K562 (cell line): ENCODE measurements around the gene RPN1. TPM values are rescaled to one million over a fixed set of nuclear protein-coding genes. Genes with fewer than 3 reads are reported as not detected.

Experiments
- ATAC-seq: fragments of 200-7000 bp; cut with Tn5 transposase; 3 replicates; pipeline ENCODE4 v1.9.1; 2020; ENCODE audit warnings: moderate library complexity
- BruUV-seq: library from RNA; stranded (reverse); fragments of 400-500 nt; replicated peaks from 2 replicates; lab custom pipeline; 2021; lab: Mats Ljungman, UMichigan
- CTCF ChIA-PET: fragments of 300-600 bp; formaldehyde crosslinking; extraction: SDS; loops from one replicate; lab custom pipeline; 2021; ENCODE audit warnings: low intra/inter-chr PET ratio; lab: Yijun Ruan, JAX
- POLR2A ChIA-PET: fragments of 300-600, 350-650 bp; sonication (Branson Sonifier 250); formaldehyde crosslinking; extraction: SDS; loops from one replicate; lab custom pipeline; 2021; ENCODE audit warnings: antibody characterized with exemption, inconsistent platforms; lab: Yijun Ruan, JAX
- DNase-seq, 4 experiments: peaks; one replicate each; pipeline versions ENCODE4 v3.0.0 to v3.0.0-alpha.2; 2011 to 2018; ENCODE audit warnings: low spot score in 3 of 4, mixed read lengths in 3 of 4; ENCODE audit errors: extremely low read depth in 1 of 4
- FAIRE-seq: peaks from 2 replicates; lab custom pipeline; 2011; peaks lifted over from hg19 to GRCh38; lab: Jason Lieb, UNC
- H2AFZ ChIP-seq: 2 replicates; pipeline ENCODE4 v1.6.0; 2011; ENCODE audit warnings: low read depth, low read length, control low read depth, inconsistent platforms
- H3K27ac ChIP-seq: fragments of 200-600 bp; 3 replicates; pipeline ENCODE4 v1.8.0; 2011; ENCODE audit warnings: low read depth, mild to moderate bottlenecking, control low read depth, inconsistent platforms, low read length, moderate library complexity, mixed read lengths; ENCODE audit errors: extremely low read depth
- H3K27me3 ChIP-seq, 2 experiments: fragments of 300-600 bp in 1 of 2; 2 replicates in 1 of 2; 3 replicates in 1 of 2; pipeline versions ENCODE4 v1.6.0 to v1.8.0; 2011; ENCODE audit warnings: inconsistent platforms in 2 of 2, low read length in 2 of 2, mild to moderate bottlenecking in 1 of 2, mixed read lengths in 1 of 2, moderate library complexity in 1 of 2; ENCODE audit not compliant: control insufficient read depth in 2 of 2, insufficient read depth in 2 of 2
- H3K36me3 ChIP-seq: fragments of 300-600 bp; 3 replicates; pipeline ENCODE4 v1.8.0; 2011; ENCODE audit warnings: mild to moderate bottlenecking, low read length, inconsistent platforms; ENCODE audit not compliant: control insufficient read depth, insufficient read depth
- H3K4me1 ChIP-seq, 2 experiments: fragments of 200-600 bp in 1 of 2; replicated peaks in 1 of 2; 2 replicates in 1 of 2; 3 replicates in 1 of 2; pipeline versions ENCODE4 v1.5.1 to v1.8.0; 2011; ENCODE audit warnings: inconsistent platforms in 2 of 2, low read length in 2 of 2, mild to moderate bottlenecking in 1 of 2, mixed read lengths in 1 of 2, moderate library complexity in 1 of 2; ENCODE audit not compliant: control insufficient read depth in 2 of 2, insufficient read depth in 2 of 2
- H3K4me2 ChIP-seq: 2 replicates; pipeline ENCODE4 v1.6.1; 2011; ENCODE audit warnings: low read length, control low read depth, inconsistent platforms, mixed read lengths; ENCODE audit not compliant: insufficient read depth
- H3K4me3 ChIP-seq: fragments of 200-600 bp; sonication (generic), shearing (Covaris generic); 2 replicates; pipeline ENCODE4 v1.5.1; 2016; ENCODE audit warnings: control low read depth, inconsistent platforms
- H3K79me2 ChIP-seq: fragments of 200-600 bp; 3 replicates; pipeline ENCODE4 v1.8.0; 2011; ENCODE audit warnings: low read length, inconsistent platforms; ENCODE audit not compliant: control insufficient read depth, insufficient read depth
- H3K9ac ChIP-seq, 2 experiments: 2 replicates each; pipeline versions ENCODE4 v1.6.0 to v1.6.1; 2011; ENCODE audit warnings: low read depth in 2 of 2, low read length in 2 of 2, control low read depth in 1 of 2, inconsistent platforms in 1 of 2, mild to moderate bottlenecking in 1 of 2, mixed read lengths in 1 of 2; ENCODE audit not compliant: insufficient read depth in 1 of 2
- H3K9me1 ChIP-seq: one replicate; pipeline ENCODE4 v1.6.0; 2011; ENCODE audit warnings: inconsistent platforms, mild to moderate bottlenecking, low read length, moderate library complexity; ENCODE audit not compliant: control insufficient read depth, insufficient read depth
- H3K9me3 ChIP-seq: replicated peaks from 2 replicates; pipeline ENCODE4 v1.5.1; 2011; ENCODE audit warnings: low read depth, low read length, inconsistent platforms; ENCODE audit not compliant: control insufficient read depth, insufficient read depth
- H4K20me1 ChIP-seq: replicated peaks from 2 replicates; pipeline ENCODE4 v1.6.1; 2011; ENCODE audit warnings: low read length, inconsistent platforms, mixed read lengths; ENCODE audit not compliant: control insufficient read depth, insufficient read depth
- AFF4 ChIP-seq: sonication (generic); formaldehyde crosslinking; IDR thresholded peaks from 2 replicates; pipeline ENCODE4 v1.8.0; 2023; ENCODE audit warnings: mild to moderate bottlenecking, missing genetic modification reagents
- ASH1L ChIP-seq: fragments of 450-650 bp; IDR thresholded peaks from 2 replicates; pipeline ENCODE4 v1.6.1; 2018; ENCODE audit warnings: borderline replicate concordance, mild to moderate bottlenecking, low read depth; ENCODE audit not compliant: partially characterized antibody
- CBX8 ChIP-seq: fragments of 200-600 bp; sonication (generic); IDR thresholded peaks from 2 replicates; pipeline ENCODE4 v1.6.1; 2012; ENCODE audit warnings: borderline replicate concordance, mixed run types, low read depth, mild to moderate bottlenecking, moderate library complexity, mixed read lengths, low read length, control low read depth, inconsistent platforms; ENCODE audit not compliant: poor library complexity, severe bottlenecking; ENCODE audit errors: extremely low read depth
- GTF2F1 ChIP-seq: IDR thresholded peaks from 2 replicates; pipeline ENCODE4 v1.6.1; 2011; ENCODE audit warnings: low read depth, low read length, improper control_type of control experiment
- HSF4 ChIP-seq: fragments of 250-450 bp; sonication (Bioruptor Pico); IDR thresholded peaks from 2 replicates; pipeline ENCODE4 v2.1.2; 2022; ENCODE audit warnings: mild to moderate bottlenecking, moderate library complexity, borderline replicate concordance
- WGBS: fragments of 100-300 bp; shearing (Covaris generic); methylation state at CpG from one replicate; pipeline ENCODE4 v1.1.6; 2016; ENCODE audit warnings: low coverage, mixed read lengths; ENCODE audit not compliant: insufficient coverage; ENCODE audit errors: missing lambda C conversion rate; 5-methylcytosine and 5-hydroxymethylcytosine counted together
- in situ Hi-C: fragments of 300-500 bp; cut with MboI; formaldehyde crosslinking; loops from 4 replicates; pipeline ENCODE4 v1.15.0; 2018; ENCODE audit warnings: inconsistent platforms, mixed read lengths
- intact Hi-C: fragments of 100-400 bp; cut with micrococcal nuclease; formaldehyde crosslinking; loops from 2 replicates; pipeline ENCODE4 v1.14.2; 2022
- polyA plus RNA-seq, 8 experiments: library from polyadenylated mRNA; depleted of rRNA in 4 of 8; stranded (reverse) in 5 of 8; unstranded in 3 of 8; fragments of >200 nt; fragmentation: Nextera tagmentation in 2 of 8; fragmentation: Illumina TruSeq in 1 of 8; extraction: Ambion mirVana in 2 of 8; extraction: Trizol in 1 of 8; gene quantifications; 2 replicates each; pipeline versions ENCODE4 v1.2.1 to v1.2.3, GENCODE V29; 2011 to 2014; ENCODE audit warnings: inconsistent platforms in 1 of 8, missing spikeins in 1 of 8
- total RNA-seq, 7 experiments: library from RNA; depleted of rRNA in 6 of 7; stranded (reverse); fragments of >200 nt in 6 of 7; fragmentation: Illumina TruSeq in 2 of 7; extraction: Trizol in 2 of 7; gene quantifications; 2 replicates each; pipeline versions ENCODE4 v1.2.1 to v1.2.3, GENCODE V29; 2011 to 2021; ENCODE audit warnings: low replicate concordance in 1 of 7
- TF ChIP-seq, protein P1 (sequence below): sonication (generic); formaldehyde crosslinking; IDR thresholded peaks from 2 replicates; pipeline ENCODE4 v1.8.0; 2022; ENCODE audit warnings: missing genetic modification reagents, mild to moderate bottlenecking, borderline replicate concordance

Gene RPN1
- total and polyA plus RNA-seq, 9 of the 15 experiments (the other 6 are each of a cell fraction or from before 2014, with no cell fraction given) = 39.5 to 300 (median 148) TPM

DNA sequence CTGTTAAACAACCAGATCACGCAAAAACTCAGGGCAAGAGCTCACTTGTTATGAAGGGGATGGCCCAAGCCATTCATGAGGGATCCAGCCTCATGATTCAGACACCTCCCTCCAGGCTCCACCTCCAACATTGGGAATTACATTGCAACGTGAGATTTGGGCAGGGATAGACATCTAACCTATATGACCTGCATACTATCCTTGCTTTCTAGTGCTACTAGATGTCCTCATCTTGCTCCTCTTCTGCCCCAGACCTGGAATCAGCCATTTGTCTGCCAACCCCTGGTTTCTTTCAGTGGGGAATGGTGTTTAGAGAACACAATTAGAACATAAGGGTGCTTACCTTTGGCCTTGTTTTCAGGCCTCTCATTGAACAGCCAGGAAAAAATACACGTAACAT, 63.2 kb downstream of the RPN1 start:
- Histone ChIP-seq H3K4me2 (no peak overlapping the region), H3K27ac (no peak overlapping the region), H3K27me3 (no peaks in the 10 kb centered on the region), H3K4me1 (peaks cover 14 to 23% of the 10 kb centered on the region in 2 experiments), H3K9me3 (no peaks in the 10 kb centered on the region), H2AFZ (no peak overlapping the region), H3K4me3 (no peak overlapping the region), H3K9me1 (no peaks in the 10 kb centered on the region), H4K20me1 (no peaks in the 10 kb centered on the region), H3K9ac (no peak overlapping the region), H3K79me2 (no peaks in the 10 kb centered on the region), H3K36me3 (no peaks in the 10 kb centered on the region)
- no peak for DNase-seq
- no peak for TF ChIP-seq ASH1L
- TF ChIP-seq HSF4 (CRISPR knock-in tag) = no peak
- TF ChIP-seq, protein P1, sequence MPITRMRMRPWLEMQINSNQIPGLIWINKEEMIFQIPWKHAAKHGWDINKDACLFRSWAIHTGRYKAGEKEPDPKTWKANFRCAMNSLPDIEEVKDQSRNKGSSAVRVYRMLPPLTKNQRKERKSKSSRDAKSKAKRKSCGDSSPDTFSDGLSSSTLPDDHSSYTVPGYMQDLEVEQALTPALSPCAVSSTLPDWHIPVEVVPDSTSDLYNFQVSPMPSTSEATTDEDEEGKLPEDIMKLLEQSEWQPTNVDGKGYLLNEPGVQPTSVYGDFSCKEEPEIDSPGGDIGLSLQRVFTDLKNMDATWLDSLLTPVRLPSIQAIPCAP (CRISPR knock-in tag) = no peak
- no peak for TF ChIP-seq GTF2F1
- no peak for TF ChIP-seq AFF4 (CRISPR knock-in tag)
- no peak for TF ChIP-seq CBX8
- FAIRE-seq = no peak
- intact Hi-C loops = loop anchor here (10.0 kb wide), 1 partner anchor 153 kb away; no protein-coding TSS in a partner anchor
- no peak for ATAC-seq
- in situ Hi-C loops = no loop called here
- BruUV-seq = no TSS peak
- WGBS = 57% methylated on average over 3 of the region's 3 CpGs
- POLR2A ChIA-PET = no interaction called here
- CTCF ChIA-PET = no interaction called here
